HepG2 (cell line): Measurements from ENCODE around the gene TRPT1. TPM values are rescaled to one million over a fixed set of nuclear protein-coding genes. Genes with fewer than 3 reads are reported as not detected.

ENCODE experiments used
- AGO2 ChIP-seq: fragments of 200-400 bp; formaldehyde crosslinking; optimal IDR thresholded peaks from 2 replicates; pipeline ENCODE3; 2017; ENCODE audit warnings: mild to moderate bottlenecking, low read depth, low read length, moderate library complexity
- DNMT1 ChIP-seq: sonication (generic); formaldehyde crosslinking; IDR thresholded peaks from 2 replicates; pipeline ENCODE4 v1.5.1; 2020; ENCODE audit warnings: mild to moderate bottlenecking, missing genetic modification reagents
- FOSL2 ChIP-seq: sonication (generic); formaldehyde crosslinking; IDR thresholded peaks from 2 replicates; pipeline ENCODE4 v1.4.0; 2020; ENCODE audit warnings: missing genetic modification reagents
- GTF3A ChIP-seq: sonication (generic); formaldehyde crosslinking; conservative IDR thresholded peaks from 2 replicates; pipeline ENCODE4 v1.4.0; 2020; ENCODE audit warnings: mild to moderate bottlenecking, missing genetic modification reagents
- KAT7 ChIP-seq: IDR thresholded peaks from 2 replicates; pipeline ENCODE4 v1.6.1; 2018; ENCODE audit warnings: borderline replicate concordance, missing compliant biosample characterization
- KDM4B ChIP-seq: sonication (generic); formaldehyde crosslinking; IDR thresholded peaks from 2 replicates; pipeline ENCODE4 v1.4.0; 2020; ENCODE audit warnings: missing genetic modification reagents
- TAF1 ChIP-seq: sonication (generic); formaldehyde crosslinking; IDR thresholded peaks from 2 replicates; pipeline ENCODE4 v1.4.0; 2020; ENCODE audit warnings: missing genetic modification reagents
- ZEB1 ChIP-seq: IDR thresholded peaks from 2 replicates; pipeline ENCODE4 v1.6.1; 2012; ENCODE audit warnings: mild to moderate bottlenecking, low read depth, inconsistent platforms; ENCODE audit not compliant: insufficient replicate concordance
- ZNF350 ChIP-seq: sonication (generic); formaldehyde crosslinking; IDR thresholded peaks from 2 replicates; pipeline ENCODE4 v1.4.0; 2020; ENCODE audit warnings: mild to moderate bottlenecking, low read depth, missing genetic modification reagents, borderline replicate concordance
- ZNF407 ChIP-seq: sonication (generic); formaldehyde crosslinking; IDR thresholded peaks from one replicate; pipeline ENCODE4 v1.5.1; 2020; ENCODE audit warnings: mild to moderate bottlenecking, missing genetic modification reagents; ENCODE audit errors: not compliant biosample characterization
- ZSCAN21 ChIP-seq: sonication (generic); formaldehyde crosslinking; IDR thresholded peaks from 2 replicates; pipeline ENCODE4 v1.8.0; 2022; ENCODE audit warnings: mild to moderate bottlenecking, missing genetic modification reagents, moderate library complexity, borderline replicate concordance
- polyA plus RNA-seq, 8 experiments: library from polyadenylated mRNA; depleted of rRNA in 3 of 8; stranded (reverse) in 7 of 8; unstranded in 1 of 8; fragments of >200 nt; fragmentation: Illumina TruSeq in 4 of 8; extraction: Trizol in 4 of 8; gene quantifications; 2 replicates each; pipeline versions ENCODE4 v1.2.1 to v1.2.3, GENCODE V29; 2011 to 2016; ENCODE audit warnings: low read depth in 4 of 8, missing spikeins in 1 of 8, mixed read lengths in 1 of 8; ENCODE audit not compliant: insufficient read depth in 1 of 8
- total RNA-seq, 5 experiments: library from RNA; depleted of rRNA; stranded (reverse); fragments of >200 nt; fragmentation: Illumina TruSeq; extraction: Trizol; gene quantifications; 2 replicates each; pipeline ENCODE4 v1.2.3, GENCODE V29; 2016; ENCODE audit warnings: low read depth in 1 of 5
- TF ChIP-seq, protein P1 (sequence below): sonication (generic); formaldehyde crosslinking; IDR thresholded peaks from 2 replicates; pipeline ENCODE4 v1.5.1; 2020; ENCODE audit warnings: missing genetic modification reagents, mild to moderate bottlenecking, borderline replicate concordance
- TF ChIP-seq, protein P2 (sequence below): fragments of 450-650 bp; IDR thresholded peaks from 2 replicates; pipeline ENCODE4 v1.6.1; 2016

TRPT1 gene
- total and polyA plus RNA-seq, 2 of the 13 experiments (the other 11 are each of a cell fraction or from before 2014, with no cell fraction given) = 24.8 to 40.7 TPM

DNA sequence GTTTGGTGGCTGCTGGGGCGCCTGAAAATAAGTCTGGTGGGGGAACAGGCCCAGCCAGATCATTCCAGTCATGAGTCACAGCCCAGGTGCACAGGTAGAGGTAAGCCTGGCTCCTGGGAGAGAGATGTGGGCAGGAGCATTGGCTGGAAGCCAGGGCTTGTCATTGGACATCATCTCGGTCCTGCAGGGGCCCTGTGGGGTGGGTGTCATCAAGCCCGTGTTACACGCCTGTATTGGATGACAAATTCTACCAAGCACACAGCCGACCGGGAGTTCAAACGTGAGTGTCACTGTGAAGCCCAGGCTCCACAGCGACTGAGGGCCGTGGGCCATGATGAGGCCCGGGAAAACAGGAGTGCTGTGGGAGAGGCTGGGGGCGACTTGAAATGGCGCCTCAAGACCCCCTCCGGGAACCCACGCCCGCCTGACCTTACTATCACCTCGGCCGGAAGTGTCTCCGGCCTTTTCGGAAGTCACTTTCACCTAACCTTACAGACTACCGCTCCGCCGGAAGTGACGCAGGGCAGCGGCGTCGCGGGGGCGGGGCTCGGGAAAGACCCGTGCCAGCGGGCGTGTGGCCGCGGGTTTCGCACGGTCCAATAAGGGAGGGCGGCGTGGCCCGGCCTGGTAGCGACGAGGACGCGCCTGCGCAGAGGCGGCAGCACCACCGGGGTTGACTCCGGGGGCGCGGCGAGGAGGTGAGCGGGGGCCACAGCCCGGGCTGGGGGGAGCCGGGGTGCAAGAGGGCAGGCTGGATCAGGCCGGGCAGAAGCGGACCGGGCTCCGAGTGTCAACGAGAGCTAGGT, 14.7 kb upstream of the TRPT1 start, which contains the start of gene FKBP2 (continued):
- TF ChIP-seq GTF3A (CRISPR knock-in tag) (0 out of 2 replicates have a peak, but pooled peaks have one; percentile 12), ZEB1 (peak; percentile 55), TAF1 (CRISPR knock-in tag) (peak; percentile 97), ZSCAN21 (CRISPR knock-in tag) (0 out of 2 replicates have a peak, but pooled peaks have one; percentile 9), ZNF350 (CRISPR knock-in tag) (peak; percentile 67; the same call in 1 of the 2 replicates), KDM4B (CRISPR knock-in tag) (no peak), KAT7 (no peak), AGO2 (peak; percentile 85), ZNF407 (CRISPR knock-in tag) (peak; percentile 66), DNMT1 (peak; percentile 80), FOSL2 (0 out of 2 replicates have a peak, but pooled peaks have one; percentile 5)
- TF ChIP-seq, protein P1, sequence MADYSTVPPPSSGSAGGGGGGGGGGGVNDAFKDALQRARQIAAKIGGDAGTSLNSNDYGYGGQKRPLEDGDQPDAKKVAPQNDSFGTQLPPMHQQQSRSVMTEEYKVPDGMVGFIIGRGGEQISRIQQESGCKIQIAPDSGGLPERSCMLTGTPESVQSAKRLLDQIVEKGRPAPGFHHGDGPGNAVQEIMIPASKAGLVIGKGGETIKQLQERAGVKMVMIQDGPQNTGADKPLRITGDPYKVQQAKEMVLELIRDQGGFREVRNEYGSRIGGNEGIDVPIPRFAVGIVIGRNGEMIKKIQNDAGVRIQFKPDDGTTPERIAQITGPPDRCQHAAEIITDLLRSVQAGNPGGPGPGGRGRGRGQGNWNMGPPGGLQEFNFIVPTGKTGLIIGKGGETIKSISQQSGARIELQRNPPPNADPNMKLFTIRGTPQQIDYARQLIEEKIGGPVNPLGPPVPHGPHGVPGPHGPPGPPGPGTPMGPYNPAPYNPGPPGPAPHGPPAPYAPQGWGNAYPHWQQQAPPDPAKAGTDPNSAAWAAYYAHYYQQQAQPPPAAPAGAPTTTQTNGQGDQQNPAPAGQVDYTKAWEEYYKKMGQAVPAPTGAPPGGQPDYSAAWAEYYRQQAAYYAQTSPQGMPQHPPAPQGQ (CRISPR knock-in tag) = no peak
- TF ChIP-seq, protein P2, sequence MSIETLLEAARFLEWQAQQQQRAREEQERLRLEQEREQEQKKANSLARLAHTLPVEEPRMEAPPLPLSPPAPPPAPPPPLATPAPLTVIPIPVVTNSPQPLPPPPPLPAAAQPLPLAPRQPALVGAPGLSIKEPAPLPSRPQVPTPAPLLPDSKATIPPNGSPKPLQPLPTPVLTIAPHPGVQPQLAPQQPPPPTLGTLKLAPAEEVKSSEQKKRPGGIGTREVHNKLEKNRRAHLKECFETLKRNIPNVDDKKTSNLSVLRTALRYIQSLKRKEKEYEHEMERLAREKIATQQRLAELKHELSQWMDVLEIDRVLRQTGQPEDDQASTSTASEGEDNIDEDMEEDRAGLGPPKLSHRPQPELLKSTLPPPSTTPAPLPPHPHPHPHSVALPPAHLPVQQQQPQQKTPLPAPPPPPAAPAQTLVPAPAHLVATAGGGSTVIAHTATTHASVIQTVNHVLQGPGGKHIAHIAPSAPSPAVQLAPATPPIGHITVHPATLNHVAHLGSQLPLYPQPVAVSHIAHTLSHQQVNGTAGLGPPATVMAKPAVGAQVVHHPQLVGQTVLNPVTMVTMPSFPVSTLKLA = peak; percentile 62
